Measurements from ENCODE around the gene FANCC. TPM values are rescaled to one million over a fixed set of nuclear protein-coding genes. Genes with fewer than 3 reads are reported as not detected.

FANCC gene
- total RNA-seq, 1 donor from 2014 or later: 22.9 TPM

GRCh38 chr9:95311961-95312360, 5.5 kb downstream of the FANCC start:
- no peak for DNase-seq
- H3K9me3 Mint-ChIP-seq (ENCODE audit: unreplicated experiment): peaks cover 2% of the 10 kb centered on the region
- peaks cover 16% of the 10 kb centered on the region for H3K4me1 Mint-ChIP-seq (ENCODE audit: low read depth, unreplicated experiment)
- H3K4me3 Mint-ChIP-seq (ENCODE audit: unreplicated experiment): no peak overlapping the region
- H3K27me3 Mint-ChIP-seq (ENCODE audit: unreplicated experiment): peaks cover 2% of the 10 kb centered on the region
- H3K36me3 Mint-ChIP-seq (ENCODE audit: unreplicated experiment): no peaks in the 10 kb centered on the region
- no peak for TF ChIP-seq CTCF (IDR thresholded peaks at IDR 0.05; ENCODE audit: partially characterized antibody, unreplicated experiment)
- no peak overlapping the region for H3K27ac Mint-ChIP-seq (ENCODE audit: unreplicated experiment)

GRCh38 chr9:95307538-95307937, 10.0 kb downstream of the FANCC start:
- no peak for TF ChIP-seq CTCF (IDR thresholded peaks at IDR 0.05; ENCODE audit: partially characterized antibody, unreplicated experiment)
- Mint-ChIP-seq H3K4me1 (ENCODE audit: low read depth, unreplicated experiment) (peaks cover 7% of the 10 kb centered on the region), H3K9me3 (ENCODE audit: unreplicated experiment) (no peaks in the 10 kb centered on the region), H3K36me3 (ENCODE audit: unreplicated experiment) (no peaks in the 10 kb centered on the region), H3K27me3 (ENCODE audit: unreplicated experiment) (peaks cover 2% of the 10 kb centered on the region), H3K27ac (ENCODE audit: unreplicated experiment) (no peak overlapping the region), H3K4me3 (ENCODE audit: unreplicated experiment) (no peak overlapping the region)
- DNase-seq: no peak

GRCh38 chr9:95306819-95307218, 10.7 kb downstream of the FANCC start:
- no peak for TF ChIP-seq CTCF (IDR thresholded peaks at IDR 0.05; ENCODE audit: partially characterized antibody, unreplicated experiment)
- DNase-seq: no peak
- peaks cover 2% of the 10 kb centered on the region for H3K27me3 Mint-ChIP-seq (ENCODE audit: unreplicated experiment)
- H3K27ac Mint-ChIP-seq (ENCODE audit: unreplicated experiment): no peak overlapping the region
- H3K4me3 Mint-ChIP-seq (ENCODE audit: unreplicated experiment): no peak overlapping the region
- H3K9me3 Mint-ChIP-seq (ENCODE audit: unreplicated experiment): no peaks in the 10 kb centered on the region
- H3K4me1 Mint-ChIP-seq (ENCODE audit: low read depth, unreplicated experiment): peaks cover 7% of the 10 kb centered on the region
- H3K36me3 Mint-ChIP-seq (ENCODE audit: unreplicated experiment): no peaks in the 10 kb centered on the region

- no peaks in the 10 kb centered on the region for H3K9me3 Mint-ChIP-seq (ENCODE audit: unreplicated experiment)
- H3K4me3 Mint-ChIP-seq (ENCODE audit: unreplicated experiment): no peak overlapping the region
- H3K27me3 Mint-ChIP-seq (ENCODE audit: unreplicated experiment): peaks cover 2% of the 10 kb centered on the region
- peaks cover 7% of the 10 kb centered on the region for H3K4me1 Mint-ChIP-seq (ENCODE audit: low read depth, unreplicated experiment)
- no peaks in the 10 kb centered on the region for H3K36me3 Mint-ChIP-seq (ENCODE audit: unreplicated experiment)
- DNase-seq: no peak
- no peak for TF ChIP-seq CTCF (IDR thresholded peaks at IDR 0.05; ENCODE audit: partially characterized antibody, unreplicated experiment)
- H3K27ac Mint-ChIP-seq (ENCODE audit: unreplicated experiment): no peak overlapping the region
Measured at GRCh38 chr9:95305770-95306492, 11.6 kb downstream of the FANCC start.

GRCh38 chr9:95302479-95302878, 15.0 kb downstream of the FANCC start:
- H3K9me3 Mint-ChIP-seq (ENCODE audit: unreplicated experiment): no peaks in the 10 kb centered on the region
- peaks cover 3% of the 10 kb centered on the region for H3K4me1 Mint-ChIP-seq (ENCODE audit: low read depth, unreplicated experiment)
- no peak for DNase-seq
- H3K36me3 Mint-ChIP-seq (ENCODE audit: unreplicated experiment): no peaks in the 10 kb centered on the region
- no peak for TF ChIP-seq CTCF (IDR thresholded peaks at IDR 0.05; ENCODE audit: partially characterized antibody, unreplicated experiment)
- H3K4me3 Mint-ChIP-seq (ENCODE audit: unreplicated experiment): no peak overlapping the region
- peaks cover 2% of the 10 kb centered on the region for H3K27me3 Mint-ChIP-seq (ENCODE audit: unreplicated experiment)
- no peak overlapping the region for H3K27ac Mint-ChIP-seq (ENCODE audit: unreplicated experiment)
